Middle frontal gyrus (tissue), 1 donor: ENCODE data around the gene CLEC16A.
"Not testable (repeated sequence)": the region's sequence is repeated elsewhere in the genome, so short reads cannot be mapped to it uniquely, and the experiment has no call there.

Source experiments
- DNase-seq: peaks from one replicate; pipeline ENCODE4 v3.0.0-alpha.2; 2015; ENCODE audit warnings: low spot score; ENCODE audit errors: extremely low spot score

CLEC16A gene

GRCh38 chr16:10923650-10924214 lies 20.6 kb upstream of the CLEC16A start:
- no peak for DNase-seq

GRCh38 chr16:10925285-10925684 lies 19.1 kb upstream of the CLEC16A start:
- not testable (repeated sequence) for DNase-seq

GRCh38 chr16:10926094-10926493 lies 18.3 kb upstream of the CLEC16A start:
- DNase-seq, result no peak

GRCh38 chr16:10926867-10927266 lies 17.5 kb upstream of the CLEC16A start:
- DNase-seq, result no peak

- no peak for DNase-seq
Observed at GRCh38 chr16:10927497-10928112, 16.8 kb upstream of the CLEC16A start.

GRCh38 chr16:10929097-10929496 lies 15.3 kb upstream of the CLEC16A start:
- DNase-seq, result not testable (repeated sequence)

GRCh38 chr16:10929853-10930754 lies 14.3 kb upstream of the CLEC16A start:
- no peak for DNase-seq

GRCh38 chr16:10930755-10931093 lies 13.6 kb upstream of the CLEC16A start:
- DNase-seq, result no peak

- DNase-seq, result no peak
Observed at GRCh38 chr16:10931134-10931533, 13.2 kb upstream of the CLEC16A start.

GRCh38 chr16:10931977-10932632 lies 12.3 kb upstream of the CLEC16A start:
- no peak for DNase-seq

- DNase-seq, result no peak
Observed at GRCh38 chr16:10932959-10933710, 11.2 kb upstream of the CLEC16A start.

GRCh38 chr16:10933865-10934264 lies 10.5 kb upstream of the CLEC16A start:
- DNase-seq, result no peak

GRCh38 chr16:10934325-10935107 lies 9.8 kb upstream of the CLEC16A start:
- no peak for DNase-seq

- DNase-seq, result no peak
Observed at GRCh38 chr16:10935226-10935915, 9.0 kb upstream of the CLEC16A start.

- no peak for DNase-seq
Observed at GRCh38 chr16:10936272-10936984, 7.9 kb upstream of the CLEC16A start.

GRCh38 chr16:10937068-10937859 lies 7.1 kb upstream of the CLEC16A start:
- no peak for DNase-seq

- no peak for DNase-seq
Observed at GRCh38 chr16:10938321-10938720, 6.0 kb upstream of the CLEC16A start.
